Occipital lobe (tissue), 2 donors: ENCODE results near the gene MEF2C. TPM values are rescaled to one million over a fixed set of nuclear protein-coding genes. Genes with fewer than 3 reads are reported as not detected.

Experiments used
- DNase-seq: peaks from one replicate; lab custom pipeline; 2025; lab: John Stamatoyannopoulos, UW
- total RNA-seq: library from RNA; depleted of rRNA; stranded (reverse); fragments of >200 nt; gene quantifications from one replicate; pipeline ENCODE4 v1.2.3, GENCODE V29; 2014

The MEF2C gene
- total RNA-seq, 1 donor from 2014 or later: 2,088 TPM

DNA sequence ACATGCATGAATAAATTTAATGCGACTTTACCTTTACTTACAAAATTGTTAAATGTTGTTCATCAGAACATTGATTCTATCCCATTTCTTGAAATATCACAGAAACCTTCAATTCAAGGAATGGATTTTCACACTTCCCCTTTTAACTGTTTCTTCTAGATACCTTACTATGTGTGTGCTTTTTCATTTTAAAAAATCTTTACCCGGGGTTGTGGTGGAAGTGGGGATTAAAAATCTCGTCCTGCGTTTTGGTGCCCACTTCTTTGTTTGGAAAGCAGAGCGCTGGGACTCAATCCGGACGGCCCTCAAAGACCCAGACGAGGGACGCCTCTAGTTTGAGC lies 5.8 kb upstream of the MEF2C start:
- DNase-seq: no peak

DNA sequence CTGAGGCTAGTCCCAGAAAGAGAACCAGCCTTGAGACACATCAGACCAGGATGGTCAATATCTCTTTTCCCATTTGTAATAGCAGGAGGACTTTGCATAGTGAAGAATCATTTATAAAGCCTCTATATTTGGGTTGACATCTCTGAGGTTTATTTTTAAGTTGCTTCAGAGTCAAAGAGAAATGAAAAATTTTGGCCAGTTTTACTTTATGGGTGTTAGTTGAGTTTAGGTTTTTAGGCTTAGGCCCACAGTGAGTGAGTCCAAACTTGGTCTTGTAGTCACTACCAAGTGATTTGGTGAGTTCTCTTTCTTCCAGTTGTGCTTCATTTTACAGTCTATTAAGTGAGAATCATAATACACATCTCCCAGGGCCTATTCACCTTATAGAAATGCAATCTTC lies 5.3 kb upstream of the MEF2C start:
- no peak for DNase-seq

DNA sequence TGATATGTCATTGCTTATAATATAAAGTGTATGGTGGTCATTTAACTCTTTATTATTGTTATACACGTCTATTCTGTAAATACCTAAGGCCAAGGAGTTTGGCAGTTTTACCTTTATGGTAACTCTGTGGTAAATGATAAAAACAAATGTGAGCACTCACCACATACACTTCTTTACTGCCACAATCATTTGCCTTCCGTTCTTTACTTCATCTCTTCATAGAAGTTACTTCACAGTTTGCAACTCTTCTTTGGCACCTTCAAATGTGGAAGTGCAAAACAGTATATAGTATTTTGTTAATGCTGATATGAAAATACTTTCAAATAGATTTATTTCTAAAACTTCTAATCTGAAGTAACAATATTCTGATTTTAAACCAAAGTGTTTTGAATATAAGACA lies 4.4 kb upstream of the MEF2C start:
- no peak for DNase-seq

DNA sequence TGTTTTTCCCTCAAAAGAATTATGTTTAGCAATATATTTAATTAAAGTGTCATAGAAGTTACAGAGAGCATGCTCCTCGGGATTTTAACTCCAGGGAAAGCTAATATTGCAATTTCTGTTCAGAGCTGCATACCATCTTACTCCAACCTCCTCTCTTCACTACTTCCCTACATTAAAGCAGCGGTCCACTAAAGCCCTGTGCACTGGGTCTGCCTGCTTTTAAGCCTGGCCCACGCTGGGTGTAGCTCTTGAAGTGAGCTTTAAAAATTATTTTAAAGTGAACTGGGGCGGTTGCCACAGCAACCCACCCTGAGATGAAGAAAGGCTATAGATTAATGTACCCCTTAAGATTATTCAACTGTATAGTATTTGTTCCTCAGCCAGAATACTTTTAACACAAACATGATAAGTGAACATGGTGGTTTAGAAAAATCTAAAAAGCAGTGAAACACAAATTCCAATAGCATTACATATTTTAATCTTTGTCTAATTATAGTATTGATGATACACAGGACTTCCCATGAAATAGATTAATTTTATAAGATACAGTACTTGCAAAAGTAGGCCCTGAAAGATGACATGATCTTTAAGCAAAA lies 3.9 kb upstream of the MEF2C start:
- DNase-seq: no peak

DNA sequence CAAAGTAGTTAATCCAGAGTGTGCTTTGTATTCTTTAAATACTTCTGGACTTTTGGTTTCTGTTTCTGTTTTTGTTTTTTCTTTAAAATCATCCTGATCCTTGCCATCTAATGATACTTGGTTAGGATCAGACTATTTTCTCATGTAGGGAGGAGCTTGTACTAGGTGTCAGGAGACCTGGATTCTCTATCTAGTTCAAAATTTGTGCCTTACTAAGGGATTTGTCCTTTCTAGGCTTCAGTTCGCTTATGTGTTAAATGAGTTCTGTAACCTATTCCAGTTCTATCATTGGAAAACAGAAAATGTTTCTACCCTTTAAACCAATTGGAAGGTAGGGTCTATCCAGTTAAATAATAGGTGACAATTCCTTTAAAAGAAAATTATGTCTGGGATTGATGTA lies 3.3 kb upstream of the MEF2C start:
- DNase-seq: no peak

DNA sequence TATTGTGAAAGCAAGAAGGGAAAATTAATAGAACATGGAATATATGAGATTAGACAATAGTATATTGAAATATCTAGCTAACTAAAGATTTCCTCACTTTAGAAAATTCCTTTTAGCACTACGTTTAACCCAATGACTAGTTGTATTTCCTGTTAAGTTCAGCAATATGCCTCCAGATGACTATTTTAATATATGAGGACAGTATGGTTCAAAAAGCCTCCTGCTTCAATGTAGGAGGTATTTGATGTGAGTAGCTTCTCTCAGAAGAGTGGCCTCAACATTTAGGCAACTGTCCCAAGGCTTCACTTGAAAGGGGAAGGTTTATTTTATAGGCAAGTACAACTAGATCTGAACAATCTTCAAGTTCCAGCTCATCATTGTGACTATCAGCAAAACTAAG lies 2.0 kb upstream of the MEF2C start:
- DNase-seq: no peak

DNA sequence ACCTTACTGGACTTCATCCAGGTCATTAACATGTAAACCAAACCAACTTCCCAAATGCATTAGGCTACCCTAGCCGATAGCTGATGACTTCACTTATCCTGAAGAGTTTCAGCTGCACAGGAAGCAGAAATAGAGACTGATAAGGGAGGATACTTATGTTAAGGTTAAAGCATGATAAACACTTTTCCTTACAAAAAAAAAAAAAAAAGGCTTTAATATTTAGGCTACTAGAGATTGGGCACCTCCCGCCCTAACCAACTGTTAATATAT lies 1.6 kb upstream of the MEF2C start:
- DNase-seq: no peak

DNA sequence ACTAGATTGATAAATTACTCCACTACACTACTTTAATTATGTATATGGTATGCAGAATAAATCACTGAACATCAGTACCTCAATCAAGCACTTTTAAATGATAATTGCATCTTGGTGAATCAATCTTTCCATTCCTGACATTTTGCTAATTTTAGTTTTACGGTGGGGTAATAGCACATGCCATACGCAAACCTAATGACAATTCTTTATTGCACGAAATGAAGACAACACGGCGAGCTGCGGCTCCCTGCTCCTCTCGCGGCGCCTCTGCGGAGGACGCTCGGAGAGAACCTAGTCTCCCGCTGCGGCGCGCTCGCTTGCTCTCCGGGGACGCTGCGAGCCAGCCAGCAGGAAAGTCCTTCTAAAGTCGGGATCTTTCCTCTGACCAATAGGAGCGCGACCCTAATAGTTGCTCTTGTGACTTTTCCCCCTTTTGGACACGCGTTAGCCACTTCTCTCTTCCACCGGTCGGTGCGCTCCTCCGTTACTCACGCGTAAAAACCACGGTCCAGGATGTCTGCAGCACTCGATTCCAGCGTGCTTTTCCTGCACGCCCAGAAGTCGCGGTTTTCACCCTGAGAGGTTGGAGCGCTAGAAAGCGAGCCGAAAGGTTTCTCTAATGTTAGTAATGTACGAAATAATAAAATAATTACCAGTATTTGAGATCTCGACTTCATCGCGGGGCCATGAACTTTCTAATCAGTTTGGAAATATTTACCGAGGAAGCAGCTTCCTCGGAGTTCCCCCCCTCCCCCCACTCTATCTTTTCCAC lies 1.0 kb upstream of the MEF2C start:
- peak; percentile 43 for DNase-seq

DNA sequence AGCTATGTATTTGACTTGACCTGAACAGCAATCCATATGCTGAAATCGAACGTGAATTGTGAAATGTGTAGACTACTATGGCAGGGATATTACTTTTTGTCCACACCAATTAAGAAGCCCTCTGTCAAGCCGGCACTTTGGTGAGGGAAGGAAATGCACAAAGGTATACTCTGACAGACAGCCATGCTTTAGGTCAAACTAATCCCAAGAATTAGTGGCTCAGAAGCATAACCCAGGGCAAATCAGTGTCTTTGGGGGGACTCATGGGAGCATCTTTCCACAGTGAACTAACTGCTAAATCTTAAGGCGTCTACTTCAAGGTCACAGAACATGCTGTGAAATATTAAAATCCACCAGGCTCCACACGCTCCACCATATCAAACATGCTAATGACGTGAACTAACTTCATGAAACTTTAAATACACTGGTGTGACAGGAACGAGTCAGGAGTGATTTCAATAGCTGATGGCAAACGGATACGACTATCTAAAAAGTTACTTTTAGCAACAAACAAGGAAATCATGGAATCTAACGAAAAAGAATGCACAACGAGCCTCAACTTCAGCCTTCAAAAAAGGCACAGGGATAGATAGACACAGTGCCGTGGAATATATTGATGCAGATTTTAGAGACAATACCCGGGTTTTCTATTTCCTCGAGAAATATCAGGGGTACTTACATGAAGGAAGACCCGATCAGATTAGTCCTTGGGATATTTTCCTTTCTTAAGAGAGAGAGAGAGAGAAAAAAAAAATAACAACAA lies 527 bp downstream of the MEF2C start:
- DNase-seq: no peak

DNA sequence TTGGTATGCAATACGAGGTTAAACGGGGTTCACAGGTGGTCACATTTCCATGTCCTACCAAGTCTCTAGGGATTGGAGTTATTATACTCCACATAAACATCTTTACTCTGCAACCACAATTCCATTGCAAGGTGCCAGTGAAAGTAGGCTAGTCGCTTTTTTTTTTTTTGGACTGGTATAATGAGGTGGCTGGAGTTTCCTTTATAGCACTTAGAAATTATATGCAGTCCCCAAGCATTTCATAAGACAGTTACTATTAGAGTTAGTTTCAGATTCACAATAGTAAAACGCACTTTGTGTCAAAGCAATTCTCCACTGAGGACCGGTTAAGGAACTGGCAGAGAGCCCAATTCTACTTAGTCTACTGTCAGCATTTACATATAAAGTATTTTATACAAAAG lies 1.4 kb downstream of the MEF2C start:
- DNase-seq: no peak

DNA sequence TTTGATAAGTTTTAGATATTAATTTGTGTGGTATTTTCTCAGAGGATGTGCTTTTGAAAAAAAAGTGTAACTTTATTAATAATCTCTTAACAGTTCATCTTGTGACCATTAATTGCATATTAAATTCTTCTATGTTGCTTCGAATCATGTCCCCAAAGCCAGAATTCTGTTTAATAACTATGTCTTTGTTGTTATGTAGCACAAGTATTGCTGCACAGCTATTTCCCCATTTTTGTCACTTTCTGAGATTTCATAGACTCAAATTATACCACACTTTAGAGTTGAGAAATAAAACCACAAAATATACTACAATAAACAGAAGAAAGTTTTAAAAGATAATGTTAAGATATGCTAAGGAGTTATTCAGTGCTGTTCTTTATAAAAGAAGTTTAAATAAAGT lies 2.8 kb downstream of the MEF2C start:
- DNase-seq: no peak

DNA sequence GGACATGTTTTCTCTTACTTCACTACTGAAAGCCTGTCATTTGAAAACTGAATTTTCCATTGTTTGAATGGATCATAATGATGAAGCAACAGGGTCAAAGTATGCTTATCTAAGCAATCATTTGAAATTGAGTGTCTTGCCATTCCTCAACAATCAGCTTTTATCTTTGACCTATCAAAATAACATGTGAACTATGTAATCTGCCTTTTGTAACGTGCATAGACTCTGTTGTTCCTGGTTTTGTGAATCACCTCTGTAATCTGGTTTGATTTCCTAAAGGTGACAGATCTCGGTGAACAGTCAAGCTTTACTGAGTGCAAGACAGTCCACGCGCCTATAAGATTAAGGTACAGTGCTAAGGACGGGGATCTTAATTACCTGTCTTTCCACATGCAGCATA lies 3.3 kb downstream of the MEF2C start:
- no peak for DNase-seq

DNA sequence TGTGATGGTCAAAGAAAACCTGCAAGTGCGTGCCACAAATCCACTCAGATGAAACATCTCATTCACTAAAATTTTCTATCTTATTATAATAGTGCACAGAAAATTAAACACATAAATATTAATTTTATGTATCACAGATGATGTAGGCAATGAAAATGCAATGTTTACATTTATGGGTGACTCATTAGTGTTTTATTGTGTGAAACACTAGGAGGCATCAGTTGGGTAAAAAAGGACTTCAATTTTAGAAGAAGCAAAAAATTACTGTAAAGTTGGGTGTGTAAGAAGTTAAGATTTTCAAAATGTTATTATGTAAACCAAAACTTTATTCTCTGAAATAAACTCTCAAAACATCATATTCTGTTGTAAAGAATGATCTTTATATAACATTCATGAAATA lies 4.0 kb downstream of the MEF2C start:
- DNase-seq: no peak

DNA sequence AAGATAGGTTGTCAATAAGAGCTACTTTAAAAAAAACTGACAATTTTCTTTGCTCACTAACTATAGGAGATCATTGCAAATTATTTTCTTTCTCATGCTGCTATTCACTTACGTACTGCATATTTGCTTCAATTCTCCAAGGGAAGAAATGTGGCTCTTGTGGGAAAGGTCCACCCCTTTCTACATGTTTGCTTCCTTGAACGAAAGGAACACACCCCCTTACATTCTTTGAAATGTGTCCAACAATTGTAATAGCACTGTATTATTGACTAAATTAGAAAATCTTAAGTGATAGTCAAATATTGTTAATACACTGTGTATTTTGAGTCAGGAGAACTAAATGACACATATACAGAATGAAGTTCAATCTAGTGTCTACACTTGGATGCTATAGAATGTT lies 5.2 kb downstream of the MEF2C start:
- no peak for DNase-seq

DNA sequence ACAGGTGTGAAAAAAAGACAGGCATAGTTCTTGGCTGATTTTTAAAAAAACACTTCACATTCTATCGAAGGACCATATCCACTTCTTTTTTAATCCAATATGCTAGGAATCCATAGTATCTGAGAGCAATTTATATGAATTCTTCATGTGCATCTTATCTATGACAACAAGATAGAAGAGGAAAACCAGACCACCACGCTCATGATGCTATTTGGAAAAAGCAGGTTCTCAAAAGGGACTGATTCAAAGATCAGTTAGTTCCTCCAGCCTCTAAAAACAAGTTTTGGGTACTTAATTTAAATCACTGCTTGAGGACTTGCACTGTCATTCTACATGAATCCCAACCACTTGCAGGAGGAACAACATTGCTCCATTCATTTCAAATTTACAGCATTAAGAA lies 6.3 kb downstream of the MEF2C start:
- no peak for DNase-seq

DNA sequence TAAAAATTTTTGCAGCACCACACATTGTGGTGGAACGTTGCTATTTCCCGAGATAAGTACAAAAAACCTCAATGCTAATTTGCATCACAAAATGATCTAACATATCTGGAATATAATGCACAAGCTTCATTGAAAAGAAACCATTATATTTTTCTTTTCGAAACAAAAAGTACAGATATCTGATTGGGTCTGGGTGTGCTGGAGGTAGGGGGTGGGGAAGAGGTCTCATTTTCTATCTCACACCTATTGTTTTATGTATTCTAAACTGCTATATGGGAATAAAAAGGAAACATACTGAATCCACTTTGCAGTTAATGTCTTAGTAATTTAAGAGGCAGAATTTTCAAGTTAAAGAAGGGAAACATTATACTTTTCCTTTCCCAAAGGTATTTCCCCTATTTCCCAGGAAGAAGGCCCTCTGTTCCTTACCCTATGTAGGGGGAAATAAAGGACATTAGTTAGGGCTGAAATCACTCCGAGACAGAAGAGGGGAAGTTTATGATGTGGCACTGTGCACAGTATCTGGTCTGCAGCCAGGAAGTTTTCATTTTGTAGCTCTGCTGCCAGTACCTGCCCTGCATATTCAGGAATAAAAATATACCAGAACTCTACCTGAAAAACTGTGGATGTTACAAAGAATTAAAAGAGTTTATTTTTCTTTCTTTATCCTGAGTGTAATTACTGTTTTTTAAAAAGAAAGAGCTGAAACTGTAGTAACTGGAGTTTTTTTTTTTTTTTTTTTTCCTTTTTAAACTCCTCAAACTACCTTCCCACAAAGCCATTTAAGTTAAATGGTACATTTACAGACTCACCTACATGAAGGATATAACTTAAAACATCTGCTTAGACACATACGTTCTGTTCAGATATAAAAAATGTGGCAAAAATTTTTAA lies 7.4 kb downstream of the MEF2C start:
- DNase-seq: no peak

DNA sequence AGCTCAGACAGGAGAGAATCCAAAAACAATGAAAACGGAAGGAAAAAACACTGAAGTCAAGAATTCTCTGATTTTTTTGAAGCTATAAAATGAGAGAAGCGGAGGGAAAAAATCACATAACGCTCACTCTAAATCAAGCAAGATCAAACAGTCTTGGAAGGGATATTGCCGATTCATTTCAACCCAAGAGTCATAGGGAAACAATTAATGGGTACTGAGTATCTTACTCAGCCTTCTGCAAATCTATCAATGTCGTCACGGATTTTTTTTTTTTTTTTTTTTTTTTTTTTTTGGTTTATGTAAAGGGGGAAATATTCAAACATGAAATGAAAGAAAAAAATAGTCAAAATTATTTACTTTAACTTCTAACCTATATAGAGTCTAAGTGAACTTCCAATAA lies 9.5 kb downstream of the MEF2C start:
- no peak for DNase-seq

DNA sequence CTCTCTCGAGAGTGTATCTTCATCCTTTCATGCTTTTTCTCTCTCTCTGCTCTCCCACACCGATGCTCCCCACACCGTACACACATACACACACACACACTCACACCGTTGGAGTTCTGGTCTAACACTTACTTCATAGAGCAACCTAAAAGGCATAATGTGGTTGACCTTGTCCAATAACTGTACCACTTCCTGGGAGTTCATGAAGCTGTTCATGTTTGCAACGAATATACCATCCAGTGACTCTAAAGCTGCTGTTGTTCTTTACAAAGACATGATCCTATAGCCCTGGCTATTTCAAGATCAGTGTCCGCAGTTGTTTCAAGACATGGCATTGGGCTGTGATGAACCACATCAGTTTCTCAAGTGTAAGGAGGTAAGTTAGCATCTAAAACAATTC lies 10.0 kb downstream of the MEF2C start:
- DNase-seq: no peak

DNA sequence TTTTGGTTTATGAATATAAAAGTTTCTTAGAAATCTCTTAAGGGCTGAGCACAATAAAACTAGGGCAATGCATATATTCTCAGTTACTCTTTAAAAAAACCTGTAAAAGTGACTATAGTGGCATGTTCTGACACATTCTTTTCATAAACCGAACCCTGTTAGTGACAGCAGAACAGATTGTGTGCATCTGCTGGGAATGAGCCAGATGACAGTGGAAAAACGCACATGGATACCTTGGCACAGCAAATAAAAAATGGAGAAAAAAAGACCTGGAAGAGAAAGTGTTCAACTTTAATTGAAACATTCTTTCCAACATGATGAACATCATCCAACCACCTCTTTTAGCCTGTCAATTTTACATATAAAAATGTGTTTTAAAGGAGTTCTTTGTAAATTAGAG lies 12.7 kb downstream of the MEF2C start:
- DNase-seq: no peak

DNA sequence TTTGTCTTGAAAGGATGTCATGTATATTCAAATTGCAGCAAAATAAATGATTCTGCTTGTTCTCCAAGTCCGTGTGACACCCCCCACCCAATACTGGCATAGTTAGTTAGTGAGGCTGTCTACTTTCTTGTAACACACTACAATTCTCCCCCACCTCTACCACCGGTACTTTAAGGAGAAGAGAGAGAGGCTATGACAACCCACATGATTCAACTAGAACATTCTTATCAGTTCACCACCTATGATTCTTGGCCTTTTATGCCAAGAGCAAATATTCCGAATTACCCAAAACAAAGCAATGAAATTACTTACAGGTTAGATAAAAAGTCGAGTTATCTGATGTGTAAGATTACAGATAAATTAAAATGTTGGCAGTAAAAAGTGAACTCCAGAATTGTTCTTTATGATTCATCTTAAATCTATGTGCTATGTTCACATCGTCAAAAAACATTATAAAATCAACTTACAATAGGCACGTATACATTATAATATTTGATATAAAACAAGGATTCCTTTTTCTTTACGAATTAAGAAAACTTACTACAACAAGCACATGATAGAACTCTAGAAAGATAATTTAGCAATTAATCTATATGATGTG lies 14.4 kb downstream of the MEF2C start:
- DNase-seq: no peak

DNA sequence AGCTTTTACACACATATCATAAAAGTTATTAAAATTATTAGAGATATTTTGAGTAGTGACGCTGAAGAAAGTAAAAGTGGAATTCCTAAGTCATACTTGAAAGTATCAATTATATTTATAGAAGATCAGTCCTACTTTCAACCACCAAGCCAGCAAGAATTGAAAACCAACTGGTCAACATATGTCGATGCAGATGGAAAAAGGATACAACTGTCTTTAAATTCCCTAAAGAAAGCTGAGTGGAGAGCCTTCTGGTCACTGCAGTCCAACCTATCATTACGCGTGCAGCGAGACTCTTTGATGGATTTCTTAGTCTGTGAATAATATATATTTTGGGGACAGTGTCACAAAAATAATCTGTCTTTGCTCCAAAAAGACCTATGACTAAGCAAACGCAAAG lies 15.3 kb downstream of the MEF2C start:
- no peak for DNase-seq

DNA sequence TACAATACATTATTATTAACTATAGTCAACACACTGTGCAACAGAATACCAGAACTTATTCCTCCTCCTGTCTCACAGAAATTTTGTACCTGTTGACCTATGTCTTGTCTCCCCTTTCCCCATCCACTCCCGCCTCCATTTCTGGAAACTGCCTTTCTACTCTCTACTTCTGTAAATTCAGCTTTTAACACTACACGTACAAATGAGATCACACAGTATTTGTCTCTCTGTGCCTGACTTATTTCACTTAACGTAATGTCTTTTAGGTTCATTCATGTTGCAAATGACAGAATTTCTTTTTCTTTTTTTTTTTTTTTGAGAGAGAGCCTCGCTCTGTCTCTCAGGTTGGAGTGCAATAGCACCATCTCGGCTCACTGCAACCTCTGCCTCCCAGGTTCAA lies 19.5 kb downstream of the MEF2C start:
- DNase-seq: no peak
